Gastroesophageal sphincter (tissue), 3 donors: ENCODE results near the gene C9orf153.

ENCODE experiments used
- CTCF ChIP-seq, 4 experiments: fragments of 200-600 bp in 2 of 4; fragments of 450-650 bp in 2 of 4; sonication (generic) in 1 of 4; IDR thresholded peaks; one replicate each; pipeline ENCODE4 v1.5.1; 2017 to 2019; ENCODE audit warnings: antibody characterized with exemption in 4 of 4, mild to moderate bottlenecking in 2 of 4, moderate library complexity in 2 of 4
- EP300 ChIP-seq: sonication (generic); formaldehyde crosslinking; IDR thresholded peaks from one replicate; pipeline ENCODE4 v1.6.1; 2017; ENCODE audit warnings: antibody characterized with exemption, mild to moderate bottlenecking
- POLR2A ChIP-seq, 2 donors: fragments of 450-650 bp; IDR thresholded peaks; one replicate each; pipeline ENCODE4 v1.6.1; 2017; ENCODE audit warnings: antibody characterized with exemption in 2 of 2, mild to moderate bottlenecking in 2 of 2, moderate library complexity in 1 of 2
- POLR2AphosphoS5 ChIP-seq: sonication (generic); formaldehyde crosslinking; IDR thresholded peaks from one replicate; pipeline ENCODE4 v1.6.1; 2017; ENCODE audit warnings: antibody characterized with exemption

- TF ChIP-seq CTCF (IDR thresholded peaks at IDR 0.05), result no peak
- TF ChIP-seq POLR2A (IDR thresholded peaks at IDR 0.05), result no peak
- TF ChIP-seq POLR2AphosphoS5, result no peak
- no peak for TF ChIP-seq EP300
These were observed 39.9 kb downstream of the C9orf153 start for GRCh38 chr9:86219606-86220005.
